Hepatocyte (in vitro differentiated cells): ENCODE measurements around the gene PHACTR1.

ENCODE experiments used
- CTCF ChIP-seq: fragments of 200-600 bp; sonication (generic); IDR thresholded peaks from 2 replicates; pipeline ENCODE4 v1.5.1; 2016; ENCODE audit warnings: antibody characterized with exemption, mild to moderate bottlenecking; ENCODE audit not compliant: poor library complexity
- EZH2phosphoT487 ChIP-seq: fragments of 200-600 bp; sonication (generic); IDR thresholded peaks from one replicate; pipeline ENCODE4 v1.6.1; 2018; ENCODE audit warnings: antibody characterized with exemption, mild to moderate bottlenecking, low read depth, moderate library complexity; ENCODE audit not compliant: unreplicated experiment, severe bottlenecking

DNA sequence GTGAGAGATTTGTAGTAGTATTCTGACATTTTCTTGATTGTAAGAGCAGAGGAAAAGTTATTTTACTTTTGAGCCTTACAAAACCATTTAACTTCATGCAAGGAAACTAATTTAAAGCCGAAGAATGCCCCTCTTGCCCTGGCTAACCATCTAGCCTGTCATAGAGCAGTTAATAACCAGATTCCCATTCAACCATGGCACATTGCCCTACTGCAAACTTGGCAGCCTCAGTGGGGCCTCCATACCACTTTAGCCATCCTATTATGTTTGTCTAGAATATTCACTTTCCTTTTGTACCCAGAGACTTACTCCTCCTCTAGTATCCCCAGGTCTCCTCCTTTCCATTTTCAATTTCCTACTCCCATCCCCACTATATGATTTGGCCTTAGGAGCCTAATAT lies 380.9 kb downstream of the PHACTR1 start:
- TF ChIP-seq CTCF (no peak), EZH2phosphoT487 (no peak)
